Diencephalon (tissue), 1 donor: ENCODE results near the gene CRLF3. TPM values are rescaled to one million over a fixed set of nuclear protein-coding genes. Genes with fewer than 3 reads are reported as not detected.

Source experiments
- small RNA-seq: library from RNA; depleted of rRNA; stranded (forward); fragments of <200 nt; gene quantifications from one replicate; pipeline ENCODE3, GENCODE V24; 2014
- total RNA-seq: library from RNA; depleted of rRNA; stranded (reverse); fragments of >200 nt; gene quantifications from one replicate; pipeline ENCODE4 v1.2.3, GENCODE V29; 2014

The CRLF3 gene
- total RNA-seq: 14.8 TPM

GRCh38 chr17:30824356-30825145 lies at the start of gene CRLF3:
TSS of gene CRLF3 (minus strand) at chr17:30824692. CDS start at chr17:30824651, 41 bp downstream.

GRCh38 chr17:30831663-30832437 lies 7.4 kb upstream of the CRLF3 start, which contains the start of gene ATAD5:
TSS of gene ATAD5 (plus strand) at chr17:30831966. CDS start at chr17:30832348, 382 bp downstream.

Small RNA genes within 50 kb of the gene (small RNA-seq; reads per million reads assigned to genes)
- gene RNU6-298P: not detected

Other genes starting within 250 kb of the CRLF3 start
- gene ATAD5, start 7.3 kb upstream of the CRLF3 start, total RNA-seq: 7.6 TPM
- 21.5 TPM for gene TEFM, start 81.5 kb upstream of the CRLF3 start, total RNA-seq
- gene ADAP2, start 97.3 kb upstream of the CRLF3 start, total RNA-seq: 6.5 TPM
- gene RNF135, start 146.3 kb upstream of the CRLF3 start, total RNA-seq: 3.2 TPM